ENCODE data around the gene BEST2.

DNA sequence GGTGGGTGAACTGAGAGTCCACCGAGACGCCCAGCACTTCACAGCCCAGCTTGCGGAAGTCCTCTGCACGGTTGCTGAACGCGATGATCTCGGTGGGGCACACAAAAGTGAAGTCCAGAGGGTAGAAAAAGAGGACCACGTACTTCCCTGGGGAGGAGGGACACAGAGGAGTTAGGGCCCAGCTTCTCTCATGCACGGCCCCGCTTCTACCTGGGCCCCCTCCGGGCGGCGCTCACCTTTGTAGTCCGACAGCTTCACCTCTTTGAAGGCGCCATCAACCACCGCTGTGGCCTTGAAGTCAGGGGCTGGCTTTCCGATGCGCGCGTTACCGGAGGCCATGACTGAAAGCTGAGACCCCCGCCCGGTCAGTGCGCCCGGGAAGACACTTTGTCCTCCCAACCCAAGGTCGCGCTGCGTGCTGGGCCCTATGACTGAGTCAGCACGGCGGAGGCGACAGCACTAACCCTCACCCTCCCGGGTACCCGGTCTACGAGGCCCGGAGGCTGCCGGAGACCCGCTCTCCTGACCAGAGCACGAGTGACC, 49.4 kb downstream of the BEST2 start:
- TF ChIP-seq, protein P1, sequence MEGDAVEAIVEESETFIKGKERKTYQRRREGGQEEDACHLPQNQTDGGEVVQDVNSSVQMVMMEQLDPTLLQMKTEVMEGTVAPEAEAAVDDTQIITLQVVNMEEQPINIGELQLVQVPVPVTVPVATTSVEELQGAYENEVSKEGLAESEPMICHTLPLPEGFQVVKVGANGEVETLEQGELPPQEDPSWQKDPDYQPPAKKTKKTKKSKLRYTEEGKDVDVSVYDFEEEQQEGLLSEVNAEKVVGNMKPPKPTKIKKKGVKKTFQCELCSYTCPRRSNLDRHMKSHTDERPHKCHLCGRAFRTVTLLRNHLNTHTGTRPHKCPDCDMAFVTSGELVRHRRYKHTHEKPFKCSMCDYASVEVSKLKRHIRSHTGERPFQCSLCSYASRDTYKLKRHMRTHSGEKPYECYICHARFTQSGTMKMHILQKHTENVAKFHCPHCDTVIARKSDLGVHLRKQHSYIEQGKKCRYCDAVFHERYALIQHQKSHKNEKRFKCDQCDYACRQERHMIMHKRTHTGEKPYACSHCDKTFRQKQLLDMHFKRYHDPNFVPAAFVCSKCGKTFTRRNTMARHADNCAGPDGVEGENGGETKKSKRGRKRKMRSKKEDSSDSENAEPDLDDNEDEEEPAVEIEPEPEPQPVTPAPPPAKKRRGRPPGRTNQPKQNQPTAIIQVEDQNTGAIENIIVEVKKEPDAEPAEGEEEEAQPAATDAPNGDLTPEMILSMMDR (IDR thresholded peaks at IDR 0.05; ENCODE audit: low read length), result no peak
- TF ChIP-seq EZH2 (IDR thresholded peaks at IDR 0.05; ENCODE audit: borderline replicate concordance, low read length), result no peak

All from OCI-LY1 (cell line).